Prostate gland (tissue), 2 donors: ENCODE data around the gene DEFB113.

Experiments
- POLR2A ChIP-seq: fragments of 450-650 bp; IDR thresholded peaks from one replicate; pipeline ENCODE4 v1.6.1; 2016; ENCODE audit warnings: antibody characterized with exemption, mild to moderate bottlenecking
- POLR2AphosphoS5 ChIP-seq: sonication (generic); formaldehyde crosslinking; IDR thresholded peaks from one replicate; pipeline ENCODE4 v1.6.1; 2017; ENCODE audit warnings: antibody characterized with exemption
- TF ChIP-seq, protein P1 (sequence below), 4 experiments: fragments of 200-600 bp in 2 of 4; fragments of 450-650 bp in 2 of 4; sonication (generic) in 2 of 4; IDR thresholded peaks; 1 replicate in 3 of 4; 2 replicates in 1 of 4; pipeline ENCODE4 v1.5.1; 2016 to 2019; ENCODE audit warnings: antibody characterized with exemption in 4 of 4, mild to moderate bottlenecking in 2 of 4, moderate library complexity in 2 of 4

GRCh38 chr6:49988900-49989299 is 19.5 kb upstream of the DEFB113 start:
- TF ChIP-seq, protein P1, sequence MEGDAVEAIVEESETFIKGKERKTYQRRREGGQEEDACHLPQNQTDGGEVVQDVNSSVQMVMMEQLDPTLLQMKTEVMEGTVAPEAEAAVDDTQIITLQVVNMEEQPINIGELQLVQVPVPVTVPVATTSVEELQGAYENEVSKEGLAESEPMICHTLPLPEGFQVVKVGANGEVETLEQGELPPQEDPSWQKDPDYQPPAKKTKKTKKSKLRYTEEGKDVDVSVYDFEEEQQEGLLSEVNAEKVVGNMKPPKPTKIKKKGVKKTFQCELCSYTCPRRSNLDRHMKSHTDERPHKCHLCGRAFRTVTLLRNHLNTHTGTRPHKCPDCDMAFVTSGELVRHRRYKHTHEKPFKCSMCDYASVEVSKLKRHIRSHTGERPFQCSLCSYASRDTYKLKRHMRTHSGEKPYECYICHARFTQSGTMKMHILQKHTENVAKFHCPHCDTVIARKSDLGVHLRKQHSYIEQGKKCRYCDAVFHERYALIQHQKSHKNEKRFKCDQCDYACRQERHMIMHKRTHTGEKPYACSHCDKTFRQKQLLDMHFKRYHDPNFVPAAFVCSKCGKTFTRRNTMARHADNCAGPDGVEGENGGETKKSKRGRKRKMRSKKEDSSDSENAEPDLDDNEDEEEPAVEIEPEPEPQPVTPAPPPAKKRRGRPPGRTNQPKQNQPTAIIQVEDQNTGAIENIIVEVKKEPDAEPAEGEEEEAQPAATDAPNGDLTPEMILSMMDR (IDR thresholded peaks at IDR 0.05), result no peak
- no peak for TF ChIP-seq POLR2A
- no peak for TF ChIP-seq POLR2AphosphoS5
